Stimulated activated naive CD4-positive, alpha-beta T cell (primary cell): ENCODE results near the gene MUC5B.

Source experiments
- DNase-seq, 6 experiments: peaks; one replicate each; lab custom pipeline; 2025; lab: John Stamatoyannopoulos, UW

MUC5B gene

DNA sequence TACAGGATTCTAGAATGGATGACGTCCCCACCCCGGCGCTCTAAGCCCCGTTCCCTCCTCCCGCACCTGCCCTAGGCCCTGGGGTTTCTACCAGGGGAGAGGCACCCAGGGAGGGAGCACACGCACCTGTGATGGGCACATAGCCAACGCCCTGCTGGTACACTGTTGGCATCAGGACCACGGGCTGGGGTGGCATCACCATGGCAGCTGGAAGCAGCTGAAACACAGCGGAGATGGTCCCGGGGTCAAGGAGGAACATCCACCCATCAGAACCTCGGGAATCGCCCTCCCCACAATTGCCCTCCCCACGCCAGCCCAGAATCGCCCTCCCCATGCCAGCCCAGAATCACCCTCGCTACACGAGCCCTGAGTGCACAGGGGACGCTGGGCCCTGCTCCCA, 63.0 kb downstream of the MUC5B start:
- DNase-seq, result no peak

DNA sequence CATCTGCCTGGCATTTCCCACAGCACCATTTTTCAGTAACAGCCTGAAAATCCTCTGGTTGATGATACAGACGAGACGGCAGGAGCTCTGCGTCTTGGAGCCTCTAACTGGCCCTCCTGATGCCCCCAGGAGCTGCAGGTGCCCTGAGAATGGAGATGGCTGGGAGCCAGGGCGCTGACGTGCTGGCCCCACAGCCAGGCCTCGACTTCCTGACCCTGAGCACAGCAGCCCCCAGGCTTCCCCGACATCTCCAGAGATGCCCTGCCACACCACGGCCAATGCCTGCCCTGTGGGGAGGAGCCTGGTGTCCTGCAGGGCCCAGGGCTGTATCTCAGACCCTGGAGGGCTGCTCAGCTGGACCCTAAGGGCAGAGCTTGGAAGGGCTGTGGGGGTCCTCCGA, 65.1 kb downstream of the MUC5B start:
- no peak for DNase-seq

DNA sequence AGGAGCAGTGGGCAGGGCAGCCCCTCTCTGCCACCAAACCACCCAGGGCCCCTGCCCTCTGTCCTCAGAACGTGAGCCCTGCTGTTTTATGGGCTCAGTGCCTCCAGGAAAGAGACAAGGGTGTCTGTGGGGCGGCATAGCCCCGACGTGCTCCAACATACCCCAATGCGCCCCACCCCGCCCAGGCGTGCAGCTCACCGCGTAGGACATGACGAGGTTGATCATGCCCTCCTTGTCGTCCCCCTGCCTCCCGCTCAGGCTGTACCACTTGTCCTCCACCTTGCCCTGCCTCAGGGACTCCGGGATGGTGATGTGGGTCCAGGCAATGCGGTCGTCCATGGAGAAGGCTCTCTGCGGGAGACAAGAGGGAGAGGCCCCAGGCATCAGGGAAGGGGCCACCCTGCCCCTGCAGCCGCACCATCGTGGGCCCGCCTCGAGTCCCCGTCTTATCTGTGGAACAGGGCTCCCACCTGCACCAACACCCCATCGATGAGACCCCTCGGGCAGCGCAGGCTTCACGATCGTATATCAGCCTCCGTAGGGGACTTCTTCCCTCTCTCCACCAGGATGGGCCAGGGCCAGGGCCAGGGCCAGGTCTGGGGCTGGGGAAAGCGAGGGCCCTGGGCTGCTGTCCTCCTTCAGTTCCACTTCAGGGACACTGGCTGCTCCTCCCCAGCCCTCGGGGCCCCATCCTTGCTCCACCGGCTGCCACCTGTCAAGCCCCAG, 65.7 kb downstream of the MUC5B start:
- no peak for DNase-seq

DNA sequence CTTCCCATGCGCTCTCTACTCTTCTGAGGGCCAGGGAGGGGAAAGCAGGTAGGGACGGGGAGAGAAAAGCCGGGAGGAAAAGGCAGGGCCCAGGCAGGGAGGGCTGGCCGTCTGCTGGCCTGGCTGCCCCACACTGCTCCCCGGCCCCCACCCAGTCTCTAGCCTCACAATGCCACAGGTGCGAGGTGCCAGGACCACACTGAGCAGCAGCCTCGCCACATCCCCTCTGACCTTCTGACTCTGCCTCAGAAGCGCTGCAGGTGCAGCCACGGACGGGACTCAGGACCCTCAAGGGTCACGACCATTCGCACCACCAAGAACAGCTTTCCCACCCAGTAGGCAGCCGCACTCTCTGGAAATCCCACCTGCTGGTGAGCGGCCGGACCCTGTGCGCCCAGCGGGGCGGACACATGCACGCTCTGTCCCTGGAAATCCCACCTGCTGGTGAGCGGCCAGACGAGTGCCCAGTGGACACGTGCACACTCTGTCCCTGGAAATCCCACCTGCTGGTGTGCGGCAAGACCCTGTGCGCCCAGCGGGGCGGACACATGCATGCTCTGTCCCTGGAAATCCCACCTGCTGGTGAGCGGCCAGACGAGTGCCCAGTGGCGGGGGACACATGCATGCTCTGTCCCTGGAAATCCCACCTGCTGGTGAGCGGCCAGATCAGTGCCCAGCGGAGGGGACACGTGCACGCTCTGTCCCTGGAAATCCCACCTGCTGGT, 66.5 kb downstream of the MUC5B start:
- DNase-seq, result no peak

DNA sequence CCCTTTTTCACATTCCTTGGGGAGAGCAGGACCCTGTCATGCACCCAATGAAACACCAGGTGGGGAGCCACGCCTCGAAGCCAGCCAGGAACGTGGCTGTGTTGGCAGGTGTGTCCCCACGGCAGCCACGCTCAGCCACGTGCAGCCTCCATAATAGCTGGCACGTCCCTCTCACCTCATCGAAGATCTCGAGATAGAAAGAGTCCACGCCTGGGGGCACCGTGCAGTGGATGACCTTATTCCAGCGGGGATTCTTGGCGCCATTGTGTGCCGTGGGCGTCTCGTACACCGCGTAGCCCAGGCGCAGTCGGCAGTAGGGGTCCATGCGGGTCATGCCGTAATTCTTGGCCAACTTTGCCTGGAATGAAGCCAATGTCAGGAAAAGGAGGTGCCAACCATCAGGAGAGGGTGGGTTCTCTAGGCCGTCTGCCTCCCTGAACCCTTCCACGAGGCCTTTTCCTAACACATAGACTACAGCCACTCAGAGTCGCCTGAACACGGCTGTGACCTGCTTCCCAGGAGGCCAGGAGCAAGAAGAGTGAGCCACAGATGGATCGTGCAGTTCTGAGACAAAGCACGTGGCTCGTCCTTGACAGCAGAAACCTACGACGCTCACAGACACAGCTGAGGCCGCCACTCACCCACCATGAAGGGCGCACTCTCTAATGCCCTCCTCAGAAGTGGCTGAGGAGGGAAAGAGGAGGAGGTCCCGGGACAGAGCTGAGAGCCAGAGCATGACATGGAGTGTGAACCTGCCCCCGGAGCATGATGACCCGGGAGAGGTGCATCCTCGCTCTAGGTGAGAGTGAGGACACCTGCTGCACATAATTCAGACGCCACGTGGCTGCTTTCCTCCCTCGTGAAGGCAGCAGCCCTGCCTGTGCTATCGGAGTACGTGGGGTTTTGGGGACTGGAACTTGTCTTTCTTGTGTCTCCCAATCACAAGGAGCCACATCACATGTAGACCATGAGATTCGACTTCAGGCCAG, 67.5 kb downstream of the MUC5B start:
- no peak for DNase-seq

DNA sequence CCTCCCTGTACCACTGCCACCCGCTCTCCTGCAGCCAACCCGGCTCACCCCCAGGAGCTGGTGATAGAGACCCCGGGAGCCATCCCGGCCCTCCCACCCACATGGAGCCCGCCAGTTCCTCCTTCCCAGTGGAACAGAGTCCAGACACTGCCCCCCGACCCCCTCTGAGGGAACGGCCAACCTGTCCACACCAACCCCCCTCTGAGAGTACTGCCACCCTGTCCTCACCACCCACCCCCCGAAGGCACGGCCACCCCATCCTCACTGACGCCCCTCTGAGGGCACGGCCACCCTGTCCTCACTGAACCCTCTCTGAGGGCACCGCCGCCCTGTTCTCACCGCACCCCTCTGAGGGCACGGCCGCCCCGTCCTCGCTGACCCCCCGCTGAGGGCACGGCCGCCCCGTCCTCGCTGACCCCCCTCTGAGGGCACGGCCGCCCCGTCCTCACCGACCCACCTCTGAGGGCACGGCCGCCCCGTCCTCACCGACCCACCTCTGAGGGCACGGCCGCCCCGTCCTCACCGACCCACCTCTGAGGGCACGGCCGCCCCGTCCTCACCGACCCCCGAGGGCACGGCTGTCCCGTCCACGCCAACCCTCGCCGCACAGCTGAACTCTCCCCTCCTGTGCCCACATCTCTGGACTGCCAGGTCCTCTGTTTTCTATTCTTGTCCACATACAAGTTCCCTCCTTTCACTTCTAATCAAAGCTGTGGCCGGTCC, 68.6 kb downstream of the MUC5B start:
- no peak for DNase-seq

DNA sequence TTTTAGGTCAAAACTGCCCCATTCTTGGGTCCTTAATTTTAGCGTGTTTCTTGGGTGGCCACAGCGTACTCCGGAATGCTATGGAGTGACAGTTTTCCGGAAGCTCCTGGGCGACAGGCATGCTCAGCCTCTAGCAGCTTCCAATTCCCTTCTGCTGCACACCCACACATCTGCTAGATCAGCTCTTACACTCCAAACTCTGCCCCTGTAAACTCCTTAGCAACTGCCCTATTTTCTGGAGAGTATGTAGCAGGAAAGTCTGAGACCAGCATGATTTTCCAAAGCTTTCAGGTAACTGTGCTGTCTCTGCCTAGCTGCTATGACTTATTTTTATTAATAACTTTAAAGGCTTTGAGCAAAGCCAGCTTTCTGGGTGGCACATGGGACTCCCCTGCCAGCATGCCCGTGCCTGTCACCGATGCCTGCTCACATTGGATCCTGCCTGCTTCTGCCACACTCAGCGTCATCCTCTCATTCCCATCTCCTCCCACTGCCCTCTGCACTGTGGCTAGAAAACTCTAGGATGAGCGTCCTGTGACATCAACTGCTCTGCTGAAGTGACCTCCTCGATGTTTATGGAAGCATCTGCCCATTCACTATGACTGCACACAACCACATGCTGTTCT, 69.3 kb downstream of the MUC5B start:
- no peak for DNase-seq

DNA sequence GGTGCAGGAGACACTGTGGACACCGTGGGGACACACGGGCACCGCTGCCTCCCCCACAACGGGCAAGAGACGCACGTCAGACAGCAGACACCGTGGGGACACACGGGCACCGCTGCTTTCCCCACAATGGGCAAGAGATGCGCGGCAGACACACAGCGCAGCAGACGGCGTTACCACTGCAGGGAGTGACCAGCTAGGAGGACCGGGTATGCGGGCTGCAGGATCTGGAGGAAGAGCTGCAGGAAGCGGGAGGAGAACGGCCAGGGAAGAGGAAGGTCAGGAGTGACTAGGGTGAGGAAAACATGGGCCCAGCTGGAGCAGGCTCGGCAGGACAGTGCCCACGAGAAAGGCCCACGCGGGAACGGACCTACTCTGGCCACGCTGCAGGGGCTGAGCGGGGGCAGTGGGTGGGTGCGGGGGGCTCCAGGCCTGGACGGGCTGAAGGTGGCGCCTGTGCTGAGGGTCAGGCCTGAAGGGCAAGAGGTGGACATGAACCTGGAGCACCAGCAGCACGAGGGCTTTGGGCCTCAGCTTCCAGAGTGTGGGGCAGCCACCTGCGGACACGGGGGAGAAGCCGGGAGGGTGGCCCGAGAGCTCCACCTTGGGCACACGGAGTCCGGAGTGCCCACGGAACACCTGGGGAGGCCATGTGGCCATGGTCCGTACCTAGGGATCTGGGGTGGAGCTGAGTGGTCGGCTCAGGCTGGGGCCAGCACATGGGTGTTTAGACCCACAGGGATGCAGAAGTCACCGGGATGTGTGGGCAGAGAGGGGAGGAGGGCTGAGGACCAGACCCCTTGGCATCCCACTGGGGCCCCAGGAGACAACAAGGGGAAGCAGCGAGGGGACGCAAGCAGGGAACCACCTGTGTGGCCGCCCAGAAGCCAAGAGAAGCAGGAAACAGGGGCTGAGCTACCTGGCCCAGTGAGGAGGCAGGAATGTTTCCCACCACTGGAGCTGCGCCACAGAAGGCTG, 70.1 kb downstream of the MUC5B start:
- no peak for DNase-seq

DNA sequence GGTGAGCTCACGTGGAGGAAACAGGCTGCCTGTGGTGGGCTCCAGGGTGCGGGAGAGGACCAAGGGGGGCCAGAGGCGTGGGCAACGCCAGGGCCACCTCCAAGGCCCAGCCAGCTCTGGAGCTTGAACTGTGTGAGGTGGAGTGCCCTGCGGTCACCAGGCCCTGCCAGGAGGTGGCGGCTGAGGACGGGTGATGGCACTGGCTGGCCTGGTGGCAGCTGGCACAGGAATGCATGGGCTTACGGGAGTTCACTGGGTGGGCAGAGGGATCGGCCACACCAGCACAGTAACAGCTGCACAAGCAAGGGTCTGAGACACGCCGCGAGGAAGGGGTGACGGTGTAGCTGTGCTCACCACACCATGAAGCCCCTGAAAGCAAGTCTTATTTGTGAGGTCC, 70.8 kb downstream of the MUC5B start:
- DNase-seq, result no peak

DNA sequence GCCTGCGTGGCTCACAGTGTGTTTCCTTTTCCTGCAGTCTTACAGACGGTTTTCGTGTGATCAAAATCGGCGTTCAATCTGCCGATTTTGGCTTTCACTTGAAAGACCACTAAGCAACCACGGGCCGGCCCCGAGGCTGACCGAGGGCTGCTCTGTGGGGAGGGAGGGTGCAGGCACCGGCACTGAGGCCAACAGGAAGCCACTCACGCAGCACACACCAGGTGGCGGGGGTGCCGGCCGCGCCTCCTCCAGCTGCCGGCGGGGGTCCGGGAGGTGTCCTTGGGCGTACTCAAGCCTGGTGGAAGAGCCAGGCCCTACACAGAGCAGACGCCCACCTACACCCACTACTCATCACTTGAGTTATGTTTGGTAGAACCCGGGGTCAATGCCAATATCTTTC, 72.2 kb downstream of the MUC5B start:
- DNase-seq, result no peak

DNA sequence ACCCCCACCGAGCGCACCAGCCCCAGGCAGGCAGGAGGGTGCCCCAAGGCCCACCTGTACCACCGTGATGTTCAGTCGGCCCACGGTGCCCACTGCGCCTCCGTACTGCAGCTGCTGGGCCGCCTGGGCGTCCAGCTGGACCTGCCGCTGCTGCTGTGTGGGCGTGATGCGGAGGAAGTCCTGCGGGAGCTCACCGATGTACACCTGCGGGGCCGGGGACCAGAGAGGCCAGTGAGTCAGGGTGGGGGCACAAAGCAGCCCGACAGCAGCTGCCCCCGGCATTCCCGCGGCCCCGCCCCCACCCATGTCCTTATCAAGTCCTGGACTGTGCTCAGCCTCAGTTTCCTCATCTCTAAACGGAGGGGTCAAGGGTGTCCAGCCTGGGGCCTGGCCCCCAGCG, 72.7 kb downstream of the MUC5B start:
- no peak for DNase-seq

DNA sequence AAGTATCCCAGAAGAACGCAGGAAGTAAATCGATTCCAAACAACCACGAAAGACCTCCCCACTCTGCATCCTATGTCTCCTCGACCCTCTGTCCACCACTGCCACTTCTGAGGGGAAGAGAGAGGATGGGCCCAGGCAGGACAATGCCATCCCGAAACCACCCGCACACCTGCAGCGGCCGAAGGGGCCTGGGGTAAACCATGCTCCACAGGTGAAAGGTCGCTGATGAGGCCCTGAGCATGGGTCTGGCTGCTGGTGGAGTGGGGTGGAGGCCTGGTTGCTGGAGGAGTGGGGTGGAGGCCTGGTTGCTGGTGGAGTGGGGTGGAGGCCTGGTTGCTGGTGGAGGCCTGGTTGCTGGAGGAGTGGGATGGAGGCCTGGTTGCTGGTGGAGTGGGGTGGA, 73.4 kb downstream of the MUC5B start:
- no peak for DNase-seq

DNA sequence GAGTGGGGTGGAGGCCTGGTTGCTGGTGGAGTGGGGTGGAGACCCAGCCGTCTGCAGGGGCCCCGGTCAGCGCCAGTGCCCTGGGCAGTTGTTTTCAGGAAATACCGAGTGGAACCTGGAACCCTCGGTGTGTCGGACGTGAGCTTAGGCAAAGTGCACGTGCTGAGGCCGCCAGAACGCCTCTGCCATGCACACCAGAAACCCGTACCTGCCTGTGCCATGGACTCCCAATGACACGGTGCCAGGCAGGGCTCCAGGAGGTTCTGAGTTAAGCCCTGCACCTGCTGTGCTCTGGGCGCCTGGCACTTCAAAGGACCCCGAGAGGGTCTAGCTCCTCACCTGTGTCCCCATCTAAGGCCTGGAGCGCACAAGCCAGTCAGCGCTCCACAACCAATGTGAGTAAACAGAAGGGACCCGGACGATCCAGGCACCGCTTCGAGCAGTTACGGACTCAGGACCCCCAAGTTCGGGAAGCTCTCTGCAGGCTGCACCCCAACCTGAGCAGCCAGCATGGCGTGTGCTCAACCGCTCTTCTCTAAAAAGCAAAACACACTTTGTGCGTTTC, 74.2 kb downstream of the MUC5B start:
- DNase-seq, result no peak

DNA sequence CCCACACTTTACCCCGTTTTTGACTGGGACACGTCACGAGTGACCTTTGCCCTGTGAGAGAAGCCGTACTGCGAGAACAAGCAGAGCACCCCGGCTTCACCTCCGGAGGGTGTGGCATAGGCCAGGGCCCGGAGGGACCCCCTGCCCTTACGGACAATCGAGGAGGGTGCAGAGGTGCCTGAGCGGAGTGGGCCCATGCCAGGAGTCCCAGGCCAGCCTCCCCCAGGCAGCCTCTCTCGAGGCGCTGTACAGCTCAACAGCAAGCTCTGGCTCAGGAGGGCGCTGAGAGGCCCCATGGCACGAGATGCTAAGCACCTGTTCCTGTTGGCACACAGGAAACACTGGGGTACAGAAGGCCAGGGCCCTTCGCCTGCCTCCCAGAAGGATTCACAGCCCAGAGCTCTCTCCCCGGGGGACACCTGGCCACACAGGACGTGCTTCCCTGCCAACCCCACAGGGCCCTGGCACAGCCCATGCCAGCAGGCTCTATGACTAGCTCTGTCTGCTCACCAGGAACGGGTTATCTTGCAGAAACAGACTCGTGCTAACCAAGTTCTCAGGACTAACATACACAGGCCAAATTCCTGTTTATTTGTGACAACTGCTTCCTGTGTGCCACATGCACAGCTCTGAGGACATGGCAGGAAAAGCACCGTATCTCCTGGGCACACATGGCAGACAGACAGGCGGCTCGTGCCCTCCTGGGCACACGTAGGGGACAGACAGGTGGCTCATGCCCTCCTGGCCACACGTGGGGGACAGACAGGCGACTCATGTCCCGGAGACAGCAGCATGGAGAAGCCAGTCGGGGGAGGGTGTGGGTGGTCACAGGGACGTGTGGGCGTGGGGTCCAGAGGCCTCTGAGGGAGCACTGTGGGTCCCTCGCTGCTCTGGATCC, 75.0 kb downstream of the MUC5B start:
- no peak for DNase-seq

DNA sequence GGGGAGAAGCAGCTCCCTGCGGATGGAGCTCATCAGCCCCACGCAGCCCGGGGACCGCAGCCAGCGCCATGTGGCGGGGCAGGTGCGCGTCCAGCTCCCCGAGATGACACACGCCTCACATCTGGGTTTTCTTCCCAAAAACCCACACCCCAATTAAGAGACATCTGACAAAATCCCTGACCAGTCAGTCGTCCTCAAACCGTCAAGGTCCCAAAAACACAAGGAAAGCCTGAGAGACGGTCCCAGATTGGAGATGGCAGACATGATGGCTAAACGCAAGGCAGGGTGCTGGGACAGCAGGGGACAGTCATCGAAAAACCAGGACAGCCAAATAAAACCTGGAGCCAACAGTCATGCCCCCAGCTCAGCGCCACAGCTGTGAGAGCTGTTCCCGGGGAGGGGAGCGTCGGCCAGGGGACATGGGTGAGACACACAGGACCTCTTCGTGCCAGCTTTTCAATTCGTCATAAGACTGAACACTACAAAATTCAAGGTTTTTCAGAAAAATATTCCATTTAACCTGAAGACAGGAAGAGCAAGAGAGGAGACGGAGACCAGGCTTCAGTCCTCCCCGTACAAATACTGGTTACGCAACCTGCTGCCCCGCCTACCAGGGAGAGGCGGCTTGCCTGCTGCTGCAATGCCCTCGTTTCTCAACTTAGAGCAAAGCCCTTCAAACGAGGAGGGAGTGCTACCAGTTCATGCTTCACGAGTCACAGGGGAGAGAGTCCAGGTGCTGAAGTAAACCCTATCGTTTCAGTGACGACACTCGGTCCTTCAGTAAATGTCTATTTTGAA, 76.0 kb downstream of the MUC5B start:
- DNase-seq, result no peak

DNA sequence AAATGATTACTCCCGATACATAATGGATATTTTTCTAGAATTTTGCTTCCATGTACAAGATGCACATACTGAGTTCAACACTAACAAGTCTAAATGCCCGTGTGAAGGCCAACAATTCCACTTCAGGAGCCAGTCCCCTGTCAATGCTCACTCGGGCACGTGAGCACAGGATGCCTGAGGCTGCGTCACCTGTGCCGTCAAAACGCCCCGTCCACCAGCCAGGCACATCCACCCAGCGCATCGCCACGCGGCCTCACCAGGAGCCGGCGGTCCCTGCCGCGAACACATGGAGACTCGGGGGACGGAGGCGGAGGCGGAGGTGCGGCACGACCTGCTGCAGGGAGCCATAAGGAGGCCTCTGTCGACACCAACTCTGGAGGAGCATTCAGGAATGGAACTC, 76.8 kb downstream of the MUC5B start:
- no peak for DNase-seq

DNA sequence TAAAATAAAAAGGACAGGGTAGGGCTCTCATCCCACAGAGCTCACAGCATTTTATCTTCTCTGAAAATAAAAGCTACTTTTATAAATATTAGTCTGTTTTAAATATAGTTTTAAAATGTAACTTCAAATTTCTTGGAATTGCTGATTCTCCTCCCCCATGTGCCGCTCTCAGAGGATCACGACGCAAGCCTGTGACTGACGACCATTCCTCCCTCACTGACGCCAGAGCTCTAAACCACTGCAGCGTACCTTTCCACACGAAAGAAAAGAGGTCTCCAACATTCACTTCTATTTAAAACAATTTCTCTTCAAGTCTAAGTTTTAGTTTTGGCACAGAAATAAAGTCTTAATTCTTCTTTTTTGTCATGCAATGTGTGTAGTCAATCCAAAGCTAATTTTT, 77.3 kb downstream of the MUC5B start:
- no peak for DNase-seq

DNA sequence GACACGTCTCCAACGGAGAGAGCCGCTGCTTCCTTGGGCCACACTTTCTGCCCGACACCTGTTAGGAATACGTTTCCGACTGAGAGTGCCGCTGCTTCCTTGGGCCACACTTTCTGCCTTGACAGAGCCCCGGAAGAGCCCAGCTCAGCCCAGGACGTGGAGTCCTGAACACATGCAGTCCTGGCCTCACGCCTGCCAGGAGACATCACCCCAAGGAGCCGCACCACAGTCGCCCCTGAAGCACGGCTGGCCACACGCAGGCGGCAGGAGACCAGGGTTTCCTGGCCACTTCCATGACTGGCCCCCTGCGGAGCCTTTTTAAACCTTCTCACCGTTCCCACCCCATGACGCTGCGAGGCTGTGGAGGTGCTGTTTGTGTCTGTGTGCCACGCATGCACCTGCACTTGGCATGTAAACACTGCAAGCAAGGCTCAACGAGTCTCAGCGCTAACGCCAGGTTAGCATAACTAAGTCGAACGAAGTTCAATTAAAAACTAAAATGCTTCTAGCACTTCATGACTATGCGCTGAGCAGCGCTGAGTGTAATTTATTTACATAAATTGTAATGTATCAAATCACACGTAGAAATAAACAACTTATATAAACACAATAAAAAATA, 77.8 kb downstream of the MUC5B start:
- DNase-seq, result no peak
